HG02885 (cell line): Measurements from ENCODE around the gene KCNK10.

Experiments
- ATAC-seq: cut with Tn5 transposase; IDR thresholded peaks from one replicate; pipeline ENCODE4 v1.9.1; 2021; ENCODE audit warnings: mild to moderate bottlenecking; ENCODE audit not compliant: unreplicated experiment, poor library complexity

Gene KCNK10

DNA sequence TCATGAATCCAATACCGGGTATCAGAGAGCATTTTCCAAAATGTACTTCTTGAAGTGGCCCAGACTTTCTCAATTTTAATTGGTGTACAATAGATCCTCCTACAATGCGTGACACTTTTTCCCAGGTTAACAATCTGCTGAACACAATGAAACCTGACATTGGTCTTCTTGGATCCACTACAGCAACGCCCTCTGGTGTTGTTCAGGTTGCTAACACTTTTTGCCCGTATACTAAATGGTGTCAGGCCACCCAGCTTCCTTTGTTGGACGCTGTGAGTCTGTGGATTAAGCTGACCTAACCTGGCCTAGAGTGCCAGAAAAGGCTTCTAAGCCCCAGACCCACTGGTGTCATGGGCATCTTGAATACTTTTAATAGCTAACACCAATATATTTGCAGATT, 89.2 kb downstream of the KCNK10 start:
- no peak for ATAC-seq

DNA sequence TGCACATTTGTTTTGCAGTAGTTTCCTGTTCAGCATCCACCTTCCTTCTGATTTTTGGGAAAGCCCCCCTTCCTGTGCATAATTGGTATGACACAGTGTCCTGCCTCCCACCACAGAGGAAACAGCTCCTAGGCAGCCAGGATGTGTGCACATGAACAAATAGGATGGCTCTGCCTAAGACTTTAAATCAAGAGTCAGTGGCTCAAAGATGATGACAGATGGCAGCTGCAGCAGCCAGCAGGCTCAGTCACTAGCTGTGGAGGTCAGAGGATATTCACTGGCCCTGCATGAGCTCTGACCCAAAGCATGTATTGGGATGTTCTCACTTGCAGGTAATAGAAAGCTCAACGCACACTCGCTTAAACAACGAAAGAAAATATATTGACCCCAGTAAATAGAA, 90.3 kb downstream of the KCNK10 start:
- ATAC-seq, result no peak

DNA sequence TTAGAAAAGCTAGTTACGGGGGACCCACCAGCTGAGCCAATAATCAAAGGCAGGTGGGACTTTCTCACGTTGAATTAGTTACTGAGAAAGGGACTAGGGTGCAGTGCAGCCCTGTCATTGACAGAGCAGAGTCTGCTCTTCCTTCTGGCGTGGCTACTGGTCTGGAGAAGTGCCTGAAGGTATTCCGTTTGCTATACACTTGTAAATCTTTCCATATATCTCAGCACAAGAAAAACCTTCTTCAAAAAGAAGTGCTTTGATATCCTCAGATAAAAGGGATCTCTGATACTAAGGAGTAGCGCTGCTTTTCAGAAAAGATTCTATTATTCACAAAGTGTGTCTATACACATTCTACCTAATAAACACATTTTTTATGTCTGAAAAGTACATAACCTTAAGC, 91.5 kb downstream of the KCNK10 start:
- no peak for ATAC-seq

DNA sequence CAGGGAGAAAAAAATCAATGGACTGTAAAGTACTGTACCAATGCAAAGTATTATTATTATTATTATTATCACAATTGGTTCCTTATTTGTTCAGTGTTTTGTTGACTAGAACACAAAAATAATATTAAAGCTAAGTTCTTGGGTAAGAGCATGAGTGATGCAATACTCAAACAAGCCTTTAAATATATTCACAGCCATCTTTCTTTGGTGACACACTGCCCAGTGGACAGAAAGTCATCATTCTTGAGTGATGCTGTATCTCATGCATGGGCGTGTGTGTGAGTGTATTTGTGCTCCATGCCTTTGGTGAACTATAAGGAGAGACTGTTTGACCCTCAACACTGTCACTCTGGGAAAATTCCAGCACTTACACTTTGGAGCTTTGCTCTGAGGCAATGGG, 93.6 kb downstream of the KCNK10 start:
- ATAC-seq, result no peak

DNA sequence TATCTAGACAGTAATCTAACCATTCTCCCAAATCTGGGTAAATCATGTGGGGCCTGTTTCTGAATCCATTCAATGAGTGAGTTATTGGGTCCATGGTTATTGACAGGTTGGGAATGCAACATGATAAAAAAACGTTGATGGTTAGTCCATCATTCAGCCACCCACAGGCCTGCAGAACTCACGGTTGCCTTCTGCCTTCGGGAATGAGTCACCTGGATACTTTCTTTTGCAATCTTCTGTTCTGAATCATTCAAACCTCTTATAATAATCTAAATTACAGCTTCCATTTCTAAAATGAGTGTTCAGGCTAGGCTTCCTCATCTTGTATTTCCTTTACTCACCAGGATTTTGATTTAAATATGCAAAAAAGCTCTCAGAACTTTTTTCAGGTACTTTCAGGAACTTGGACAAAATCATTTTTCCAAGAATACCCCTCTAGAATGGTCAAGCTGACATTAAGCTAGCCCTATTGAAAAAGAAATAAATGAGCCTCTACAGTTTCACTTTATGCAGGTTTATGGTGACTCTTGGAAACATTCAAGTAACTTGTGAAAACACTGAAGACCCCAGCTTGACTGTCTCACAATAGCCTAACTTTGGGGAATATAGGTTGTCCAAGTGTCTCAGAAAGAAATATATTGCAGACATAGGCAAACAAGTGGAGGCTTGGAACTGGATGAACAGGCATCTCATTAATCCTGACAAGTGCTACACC, 94.4 kb downstream of the KCNK10 start:
- ATAC-seq, result no peak

DNA sequence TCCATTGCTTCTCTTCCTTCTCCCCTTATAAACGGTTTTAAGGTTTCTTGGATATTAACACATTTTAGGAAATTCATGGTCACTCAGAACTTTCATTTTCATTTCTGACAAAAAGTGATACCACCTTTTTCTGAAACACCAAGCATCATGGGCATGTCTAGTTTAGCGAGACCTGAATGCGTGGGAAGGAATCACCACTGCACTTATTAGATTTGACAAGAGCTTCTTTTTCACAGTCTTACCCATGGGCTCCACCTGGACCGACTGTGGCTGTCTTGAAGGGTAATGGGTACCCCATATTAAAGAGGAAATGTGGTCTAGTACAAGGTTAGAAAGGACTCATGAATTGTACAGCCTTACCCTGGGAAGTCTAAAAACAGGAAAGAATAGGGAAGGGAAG, 95.4 kb downstream of the KCNK10 start:
- no peak for ATAC-seq

DNA sequence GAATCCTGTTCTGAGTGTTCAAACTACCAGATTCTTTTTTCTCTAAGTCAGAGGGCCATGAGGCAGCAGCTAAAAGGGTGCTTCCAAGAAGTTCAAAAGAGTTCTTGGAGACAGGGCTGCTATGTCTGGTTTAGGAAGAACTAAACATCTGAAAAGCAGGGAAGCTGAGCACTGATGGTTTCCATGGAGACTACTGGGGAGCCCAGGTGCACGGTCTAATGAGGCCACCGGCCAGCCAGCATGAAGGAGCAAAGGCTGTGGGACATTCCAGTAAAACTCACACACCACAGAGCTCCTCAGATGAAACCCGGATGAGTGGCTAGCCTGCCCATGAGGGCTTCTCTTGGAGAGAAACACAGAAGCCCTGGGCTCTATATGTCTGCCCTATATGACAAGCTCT, 97.3 kb downstream of the KCNK10 start:
- no peak for ATAC-seq

DNA sequence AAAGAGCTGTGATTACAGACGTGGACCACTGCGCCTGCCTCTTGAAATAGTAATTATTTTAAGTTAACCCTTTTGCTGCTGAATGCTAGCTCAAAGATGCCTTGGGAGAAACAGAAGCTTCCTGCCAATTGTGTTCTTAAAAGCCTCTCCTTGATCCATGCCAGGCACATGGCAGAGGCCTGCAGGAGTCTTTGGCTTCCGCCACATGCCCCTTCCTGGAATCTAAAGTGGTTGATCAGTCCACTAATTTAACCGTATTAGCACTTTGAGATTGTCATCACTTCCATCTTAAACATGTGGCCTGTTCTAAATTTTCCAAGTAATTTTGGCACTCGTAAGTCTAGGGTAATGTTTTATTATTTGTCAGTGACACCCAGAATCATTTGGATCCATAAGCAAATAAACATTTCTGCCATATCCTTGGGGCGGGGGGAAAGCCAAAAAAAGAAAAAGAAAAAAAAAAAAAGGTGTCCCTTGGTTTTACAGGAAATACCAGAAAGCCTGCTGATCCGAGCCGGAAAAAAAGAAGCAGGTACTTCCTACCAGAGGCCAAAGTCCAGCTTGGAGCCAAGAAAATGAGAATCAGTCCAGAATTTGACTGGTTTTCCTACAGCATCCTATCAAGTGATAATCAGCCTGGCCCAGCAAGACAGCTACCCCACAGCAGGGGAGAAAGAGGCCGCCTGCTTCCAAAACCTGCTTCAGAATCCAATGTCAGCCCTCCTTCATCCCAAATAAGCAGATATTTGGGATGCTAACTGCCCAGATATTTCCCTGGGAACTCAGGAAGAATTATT, 104.8 kb downstream of the KCNK10 start:
- no peak for ATAC-seq

DNA sequence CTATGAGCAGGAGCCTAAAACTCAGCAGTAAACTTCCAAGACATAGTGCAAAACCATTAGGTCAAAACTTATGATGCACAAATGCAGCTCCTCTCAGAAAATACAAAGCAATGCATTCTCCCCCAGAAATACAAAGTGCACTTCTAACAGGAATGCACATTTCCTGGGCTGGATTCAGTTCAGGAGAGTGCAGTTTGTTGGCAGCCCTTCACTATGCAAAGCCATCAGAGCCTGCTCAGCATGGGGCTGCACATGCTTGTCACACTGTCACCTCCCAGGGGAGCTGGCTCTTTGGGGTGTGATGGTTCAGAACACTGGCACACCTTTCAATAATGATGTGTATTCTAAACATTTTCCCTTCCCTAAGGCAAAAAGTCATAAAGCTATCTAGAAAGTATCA, 110.4 kb downstream of the KCNK10 start:
- no peak for ATAC-seq

DNA sequence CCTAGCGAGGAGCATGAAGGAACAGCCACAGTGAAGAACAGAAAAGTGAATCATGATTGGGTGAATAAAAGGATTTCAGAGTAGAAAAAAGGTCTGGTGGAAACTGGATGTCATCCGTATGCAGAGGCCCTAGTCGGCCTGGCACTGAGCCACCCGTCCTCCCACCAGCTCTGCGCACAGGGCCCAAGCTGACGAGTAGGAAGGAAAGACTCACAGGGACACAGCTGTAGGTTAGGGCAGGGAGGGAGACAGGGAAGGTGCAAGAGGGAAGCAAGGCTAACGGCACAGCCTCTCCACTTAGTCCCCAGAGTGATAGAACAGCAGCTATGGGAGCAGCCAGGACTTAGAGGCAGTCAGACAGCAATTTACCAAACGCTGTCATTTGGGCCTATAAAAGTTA, 112.6 kb downstream of the KCNK10 start:
- no peak for ATAC-seq

DNA sequence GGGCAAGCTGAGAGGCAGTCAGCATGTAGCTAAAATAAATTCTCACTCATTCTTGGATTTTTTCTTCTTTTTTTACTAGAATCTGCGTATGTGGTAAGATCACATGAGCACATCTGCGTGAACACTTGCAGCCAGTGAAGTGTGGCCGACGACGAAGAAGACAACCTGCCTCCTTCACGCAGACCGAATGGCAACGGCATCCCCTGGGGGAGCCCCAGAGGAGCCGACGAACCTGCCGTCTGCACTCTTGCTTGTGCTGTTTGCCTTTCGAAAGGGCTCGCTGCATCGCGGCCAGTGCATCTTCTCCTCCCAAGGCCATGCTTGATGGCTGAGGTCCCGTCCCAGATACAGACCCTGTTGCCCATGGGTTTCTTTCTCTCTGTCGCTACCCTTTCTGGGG, 113.8 kb downstream of the KCNK10 start:
- ATAC-seq, result no peak

DNA sequence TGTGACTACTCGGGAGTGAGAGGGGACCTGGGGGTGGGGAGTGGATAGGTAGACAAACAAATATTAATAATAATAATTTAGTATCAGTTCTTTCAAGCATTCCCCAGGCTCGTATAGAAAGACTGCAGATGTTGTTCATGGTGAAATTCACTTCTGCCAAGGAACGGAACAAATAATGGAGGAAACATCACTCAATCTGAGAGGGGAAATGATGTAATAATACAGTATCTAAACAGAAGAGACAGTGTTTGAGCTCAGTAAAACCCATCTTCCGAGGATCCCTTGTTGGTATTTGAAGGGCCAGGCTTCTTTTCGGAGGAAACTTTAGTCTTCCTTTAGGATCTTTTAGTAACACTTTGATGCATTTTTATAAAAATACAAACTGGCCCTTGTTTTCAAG, 114.2 kb downstream of the KCNK10 start:
- ATAC-seq, result no peak

DNA sequence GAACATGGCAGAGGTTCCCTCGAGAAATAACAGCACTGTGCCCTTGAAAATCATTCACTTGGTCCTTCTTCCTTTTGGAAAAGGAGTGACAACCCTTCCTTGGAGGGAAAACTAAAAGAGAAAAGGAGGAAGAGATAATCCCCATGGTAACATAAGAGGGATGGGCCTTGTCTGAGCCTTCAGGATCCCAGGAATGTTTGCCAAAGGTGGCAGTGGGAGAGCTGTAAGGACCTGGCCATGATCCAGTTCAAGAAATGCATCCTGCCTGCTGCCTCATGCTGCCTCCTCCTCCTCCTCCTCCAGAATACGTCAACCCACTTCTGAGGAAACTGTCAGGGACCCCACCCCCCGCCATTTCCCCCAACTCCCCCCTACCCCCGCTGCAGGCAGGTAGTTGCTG, 118.8 kb downstream of the KCNK10 start:
- ATAC-seq, result no peak

DNA sequence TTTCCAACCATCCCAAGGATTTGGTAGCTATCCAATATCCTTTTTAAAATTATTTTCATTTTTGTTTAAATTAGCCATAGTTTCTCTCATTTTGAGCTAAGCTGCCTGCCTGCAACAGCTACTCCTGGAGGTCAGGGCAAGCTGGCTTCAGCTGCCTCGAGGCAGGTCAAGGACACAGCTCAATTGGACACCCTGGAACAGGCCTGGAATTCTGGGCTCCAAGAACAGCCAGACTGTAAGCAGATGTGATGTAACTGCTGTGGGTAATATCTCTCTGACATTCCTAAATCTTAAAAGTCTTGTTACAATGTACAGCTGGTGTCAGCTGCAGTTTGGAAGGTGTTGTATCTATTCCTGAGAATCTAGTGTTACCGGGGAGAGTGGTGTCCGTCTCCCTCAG, 119.8 kb downstream of the KCNK10 start:
- no peak for ATAC-seq

DNA sequence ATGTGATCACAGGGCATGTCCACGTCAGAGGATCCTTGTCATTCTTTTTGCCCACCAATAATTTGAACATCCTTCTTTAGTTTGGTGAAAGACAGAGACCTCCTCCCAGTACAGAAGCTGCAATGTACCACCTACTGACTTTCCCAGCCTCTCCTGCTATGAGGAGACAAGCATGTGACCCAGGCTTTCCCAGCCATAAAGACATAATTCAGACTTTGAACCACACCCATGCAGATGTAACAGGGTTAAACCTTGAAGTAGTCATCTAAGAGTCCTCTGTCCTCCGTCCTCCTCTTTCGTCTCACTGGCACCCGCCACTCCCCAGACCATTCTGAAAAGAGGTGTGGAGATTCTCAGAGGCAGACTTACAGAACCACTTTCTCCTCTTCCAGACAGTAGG, 120.8 kb downstream of the KCNK10 start:
- no peak for ATAC-seq

DNA sequence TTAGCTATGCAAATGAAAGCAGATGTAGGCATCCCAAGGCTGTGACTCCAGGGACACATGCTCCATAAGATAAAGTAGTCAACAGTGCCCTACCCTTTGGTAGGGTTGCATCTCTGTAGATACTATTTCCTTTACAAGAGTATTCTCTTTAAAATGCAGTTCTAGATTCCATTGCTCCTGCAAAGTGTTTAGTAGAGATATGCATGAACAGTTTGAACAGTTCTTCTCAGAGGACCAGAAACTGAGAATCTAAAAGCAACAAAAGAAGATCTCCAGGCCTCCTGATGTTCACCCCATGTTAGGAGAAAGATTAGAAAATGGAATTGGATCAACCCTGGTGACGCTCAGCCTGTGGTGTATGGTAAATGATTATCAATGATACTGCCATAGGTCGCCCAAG, 121.2 kb downstream of the KCNK10 start:
- ATAC-seq, result no peak

DNA sequence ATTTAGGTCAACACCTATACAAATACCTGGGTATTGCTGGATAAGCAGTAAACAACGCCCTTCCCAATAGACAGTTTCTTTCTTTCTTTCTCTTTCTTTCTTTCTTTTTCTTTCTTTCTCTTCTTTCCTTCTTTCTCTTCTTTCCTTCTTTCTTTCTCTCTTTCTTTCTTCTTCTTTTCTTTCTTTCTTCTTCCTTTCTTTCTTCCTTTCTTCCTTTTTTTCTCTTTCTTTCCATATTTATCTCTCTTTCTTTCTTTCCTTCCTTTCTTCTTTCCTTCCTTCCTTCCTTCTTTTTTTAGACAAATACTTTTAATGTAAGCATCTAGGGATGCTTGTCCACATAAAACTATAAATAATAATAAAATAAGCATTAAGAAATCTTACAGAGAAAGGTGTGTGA, 123.2 kb downstream of the KCNK10 start:
- no peak for ATAC-seq

DNA sequence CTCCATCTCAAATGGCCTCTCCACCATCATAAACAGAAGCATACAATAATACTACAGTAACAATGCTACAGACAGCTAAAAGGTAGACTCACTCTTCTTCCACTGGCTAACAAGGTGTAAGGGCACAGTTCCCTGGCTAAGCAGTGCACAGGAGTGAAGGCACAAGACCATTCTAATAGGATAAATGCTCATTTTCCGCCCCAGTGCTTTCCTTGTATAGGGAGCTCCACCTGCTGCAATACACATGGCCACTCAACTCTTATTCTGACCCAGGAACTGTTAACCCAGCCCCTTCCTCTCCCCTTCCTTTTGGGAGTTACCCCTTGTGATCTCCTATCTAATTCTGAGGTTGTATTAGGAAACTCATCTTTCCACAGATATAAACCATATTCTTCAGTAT, 124.6 kb downstream of the KCNK10 start:
- no peak for ATAC-seq

DNA sequence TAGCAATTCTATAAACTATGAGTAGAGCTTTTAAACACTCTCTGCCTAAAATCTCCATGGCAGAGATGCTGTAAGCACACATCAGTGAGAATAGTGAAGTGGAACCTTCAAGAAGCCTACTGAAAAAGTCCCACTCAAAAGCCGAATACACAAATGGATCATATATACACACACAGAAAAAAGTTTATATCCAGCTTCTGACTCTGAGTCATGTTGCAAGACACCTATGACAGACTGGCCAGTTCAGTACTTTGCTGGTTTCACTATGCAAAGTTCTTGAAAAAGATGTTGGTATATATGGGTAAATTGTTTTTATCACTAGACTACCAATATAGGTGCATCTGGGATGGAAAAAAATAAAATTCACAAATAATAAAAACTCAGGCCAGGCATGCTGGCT, 126.1 kb downstream of the KCNK10 start:
- ATAC-seq, result peak; percentile 86

DNA sequence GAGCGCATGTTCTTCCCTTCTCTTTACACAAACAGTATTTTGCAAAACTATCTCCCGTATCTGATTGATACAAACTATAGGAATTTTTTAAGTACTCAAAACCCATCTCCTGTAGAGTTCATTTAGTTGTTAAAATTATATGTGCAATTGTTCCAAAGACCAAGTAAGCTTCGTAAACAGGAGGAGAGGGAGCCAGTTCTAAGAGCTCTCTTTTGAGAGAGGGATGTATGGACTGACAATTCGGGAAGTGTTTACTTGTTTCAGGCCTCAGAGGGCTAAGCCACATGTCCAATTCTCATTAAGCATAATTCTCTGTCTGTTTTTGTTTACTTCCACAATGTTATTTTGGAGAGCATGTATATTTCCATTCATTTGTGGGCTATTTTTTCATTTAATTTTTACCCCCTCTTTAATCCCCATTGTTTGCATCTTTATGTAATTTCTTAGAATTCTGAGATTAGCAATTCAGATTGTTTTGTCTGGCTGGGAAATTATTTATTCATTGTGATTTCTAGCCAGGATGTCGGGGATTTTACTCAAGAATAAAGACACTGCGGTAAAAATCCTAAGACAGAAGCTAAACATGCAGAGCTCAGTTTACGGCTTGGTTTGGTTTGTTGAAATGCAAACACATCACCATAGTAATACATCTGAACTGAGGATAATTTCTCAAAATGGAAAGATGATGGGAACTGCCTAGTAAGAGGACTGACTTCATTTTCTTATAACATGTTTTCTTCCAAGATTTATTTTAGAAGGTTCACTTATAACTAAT, 126.8 kb downstream of the KCNK10 start:
- no peak for ATAC-seq

DNA sequence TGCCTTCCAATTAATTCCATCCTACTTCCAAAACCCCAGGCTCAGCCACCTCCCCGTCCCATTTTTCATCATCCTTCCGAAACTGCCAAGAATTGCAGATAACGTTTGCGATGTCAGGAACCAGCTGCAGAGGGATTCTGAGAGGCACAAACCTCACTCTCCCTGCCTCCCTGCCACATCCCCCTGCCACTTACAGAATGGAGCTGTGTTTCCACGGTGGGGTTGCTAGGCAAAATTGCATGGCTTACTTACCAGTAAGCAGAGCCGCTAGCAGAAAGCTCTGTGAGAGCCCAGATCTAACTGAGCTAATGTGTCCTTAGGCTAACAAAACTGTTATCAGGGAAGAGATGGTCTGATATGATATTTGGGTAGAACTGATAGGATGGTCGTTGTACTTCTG, 127.4 kb downstream of the KCNK10 start:
- no peak for ATAC-seq
